GM18526 (cell line): ENCODE data around the gene BMP8A.

ENCODE experiments used
- POLR2A ChIP-seq: IDR thresholded peaks from 3 replicates; pipeline ENCODE4 v1.6.1; 2011; ENCODE audit not compliant: insufficient read length; ENCODE audit errors: extremely low read depth

Gene BMP8A

DNA sequence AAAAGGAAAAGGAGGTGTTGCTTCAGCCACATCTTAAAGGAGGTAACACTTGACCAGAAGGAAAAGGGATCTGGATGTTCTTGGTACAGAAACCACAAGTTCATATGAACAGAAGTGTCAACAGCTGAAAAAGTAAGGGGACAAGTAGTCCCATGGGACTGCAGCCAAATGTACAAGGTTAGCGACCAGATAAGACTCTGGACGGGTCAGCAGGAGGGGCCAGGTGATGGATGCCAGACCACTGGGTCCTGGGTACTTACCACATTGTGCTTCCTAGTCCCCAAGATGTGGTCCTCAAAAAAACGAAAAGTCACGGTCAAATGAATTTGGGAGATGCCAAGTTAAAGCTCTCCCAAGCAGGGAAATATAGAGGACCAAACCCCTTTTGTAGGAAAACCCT is 16.6 kb upstream of the BMP8A start:
- TF ChIP-seq POLR2A, result no peak

DNA sequence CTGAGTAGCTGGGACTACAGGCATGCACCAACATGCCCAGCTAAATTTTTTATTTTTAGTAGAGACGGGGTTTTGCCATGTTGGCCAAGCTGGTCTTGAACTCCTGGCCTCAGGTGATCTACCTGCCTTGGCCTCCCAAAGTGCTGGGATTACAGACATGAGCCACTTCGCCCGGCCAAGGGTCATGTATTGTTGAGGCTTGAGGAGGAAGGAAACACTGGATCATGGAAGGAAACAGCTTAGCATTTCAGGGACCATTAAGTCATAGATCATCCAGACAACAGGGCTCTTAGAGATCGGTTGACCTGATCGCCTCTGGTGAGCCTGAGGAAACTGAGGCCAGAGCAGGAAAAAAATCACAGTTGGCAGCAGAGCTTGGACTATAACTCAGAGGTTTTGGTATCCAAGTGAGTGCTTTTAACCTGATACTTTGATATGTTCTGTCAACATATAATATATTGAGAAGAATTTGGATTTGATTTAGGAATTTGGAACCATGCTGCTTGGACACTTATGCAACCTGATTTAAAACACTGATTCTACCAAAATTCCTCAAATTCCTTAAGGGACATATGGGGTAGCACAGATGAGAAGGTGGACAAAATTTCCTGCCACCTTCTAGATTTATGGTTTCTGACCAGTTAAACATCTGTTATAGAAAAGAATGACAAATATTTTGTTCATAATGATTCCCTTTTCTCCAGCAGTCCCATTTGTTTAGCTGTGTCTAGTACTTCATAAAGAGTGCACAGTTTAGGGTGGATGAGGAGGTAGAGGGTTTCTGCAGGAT is 13.1 kb upstream of the BMP8A start:
- TF ChIP-seq POLR2A, result no peak

DNA sequence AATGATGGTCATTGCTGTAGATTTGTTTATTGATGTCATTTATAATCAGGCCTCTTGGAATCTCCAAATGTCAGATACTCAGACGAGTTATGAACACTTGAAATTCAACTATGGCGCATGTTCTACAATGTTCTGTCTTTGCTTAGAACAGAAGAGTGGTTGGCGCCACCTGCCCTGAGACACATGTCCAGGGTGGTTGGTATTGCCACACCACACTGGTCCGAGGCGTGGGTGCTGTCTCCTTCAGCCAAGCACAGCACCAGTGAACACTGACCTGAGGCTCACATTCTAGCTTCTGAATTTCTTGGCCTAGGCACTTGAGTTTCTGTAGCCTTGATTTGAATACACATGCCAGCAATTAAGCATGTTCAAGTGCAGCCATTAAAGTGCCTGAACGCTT is 10.1 kb upstream of the BMP8A start:
- no peak for TF ChIP-seq POLR2A

DNA sequence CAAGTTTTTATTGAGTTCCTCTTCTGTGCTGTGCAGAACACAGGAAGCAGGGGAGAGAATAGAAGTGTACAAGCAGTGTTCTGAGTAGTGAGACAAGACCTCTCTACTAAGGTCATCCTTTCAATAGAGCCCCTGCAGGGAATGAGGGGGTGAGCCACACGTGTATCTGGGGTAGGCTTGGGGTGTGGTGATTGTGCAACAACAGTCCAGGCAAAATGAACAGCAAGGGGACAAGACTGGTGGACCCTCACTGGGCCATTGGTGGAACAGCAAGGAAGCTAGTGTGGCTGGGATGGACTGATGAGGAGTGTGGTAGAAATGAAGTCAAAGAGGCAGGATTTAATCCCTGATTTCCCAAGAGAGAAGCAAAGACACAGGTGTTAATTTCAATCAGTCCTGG is 8.2 kb upstream of the BMP8A start:
- TF ChIP-seq POLR2A, result no peak

DNA sequence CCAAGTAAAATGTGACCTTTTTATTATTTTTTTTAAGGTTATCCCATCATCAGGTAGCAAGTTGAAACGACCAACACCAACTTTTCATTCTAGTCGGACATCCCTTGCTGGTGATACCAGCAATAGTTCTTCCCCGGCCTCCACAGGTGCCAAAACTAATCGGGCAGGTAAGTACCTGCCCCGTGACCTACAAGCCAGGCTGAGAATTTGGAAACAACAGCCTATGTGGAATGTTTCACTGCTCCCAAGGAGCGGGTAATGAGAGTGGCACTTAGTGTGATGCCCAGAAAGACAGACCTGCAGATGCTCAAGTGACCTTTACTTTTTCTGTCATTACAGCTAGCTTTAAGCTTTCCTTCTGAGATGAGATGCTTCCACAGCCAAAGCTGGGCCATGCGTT is 6.9 kb upstream of the BMP8A start:
- no peak for TF ChIP-seq POLR2A

DNA sequence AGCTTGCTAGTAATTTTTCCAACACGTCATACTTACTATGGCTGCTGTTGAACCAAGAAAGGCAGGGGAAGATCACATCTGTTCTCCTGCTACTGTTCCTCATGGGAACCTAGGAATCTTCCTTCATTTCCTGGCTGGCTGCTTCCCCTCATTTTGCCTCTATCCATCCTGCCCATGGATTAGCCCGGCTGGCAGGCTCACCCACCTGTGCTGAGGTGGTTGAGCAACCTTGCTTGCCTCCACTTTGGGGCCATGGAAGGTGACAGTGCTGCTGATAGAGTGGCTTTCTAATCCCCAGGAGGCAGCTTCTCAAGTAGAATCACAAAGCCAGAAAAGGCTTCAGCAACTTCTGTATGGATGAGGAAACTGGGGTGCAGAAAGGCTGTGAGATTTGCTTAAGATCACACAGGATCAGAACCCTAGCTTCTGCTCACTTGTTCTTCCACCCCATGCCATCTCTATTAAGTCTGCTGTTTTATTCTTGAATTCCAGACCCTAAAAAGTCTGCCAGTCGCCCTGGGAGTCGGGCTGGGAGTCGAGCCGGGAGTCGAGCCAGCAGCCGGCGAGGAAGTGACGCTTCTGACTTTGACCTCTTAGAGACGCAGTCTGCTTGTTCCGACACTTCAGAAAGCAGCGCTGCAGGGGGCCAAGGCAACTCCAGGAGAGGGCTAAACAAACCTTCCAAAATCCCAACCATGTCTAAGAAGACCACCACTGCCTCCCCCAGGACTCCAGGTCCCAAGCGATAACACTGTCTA is 6.2 kb upstream of the BMP8A start:
- no peak for TF ChIP-seq POLR2A

DNA sequence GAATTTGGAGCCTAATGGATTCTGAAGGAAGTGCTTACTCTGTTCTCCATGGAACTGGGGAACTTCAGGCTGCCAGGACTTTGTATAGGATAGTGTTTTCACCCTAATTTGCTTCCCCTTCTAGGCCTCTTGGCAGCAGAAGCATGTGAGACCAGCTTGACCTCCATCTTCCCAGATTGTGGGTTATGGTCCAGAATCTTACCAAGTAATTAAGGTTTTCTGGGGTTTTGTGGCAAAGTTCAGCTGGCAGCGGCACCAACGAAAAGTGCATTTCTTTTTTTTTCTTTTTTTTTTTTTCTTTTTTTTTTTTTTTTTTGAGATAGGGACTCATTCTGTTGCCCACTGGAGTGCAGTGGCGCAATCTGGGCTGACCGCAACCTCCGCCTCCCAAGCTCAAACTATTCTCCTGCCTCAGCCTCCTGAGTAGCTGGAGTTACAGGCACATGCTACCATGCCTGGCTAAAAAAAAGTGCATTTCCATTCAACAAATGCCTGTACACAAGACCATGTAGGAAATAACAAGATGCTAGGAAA is 3.4 kb upstream of the BMP8A start:
- no peak for TF ChIP-seq POLR2A

DNA sequence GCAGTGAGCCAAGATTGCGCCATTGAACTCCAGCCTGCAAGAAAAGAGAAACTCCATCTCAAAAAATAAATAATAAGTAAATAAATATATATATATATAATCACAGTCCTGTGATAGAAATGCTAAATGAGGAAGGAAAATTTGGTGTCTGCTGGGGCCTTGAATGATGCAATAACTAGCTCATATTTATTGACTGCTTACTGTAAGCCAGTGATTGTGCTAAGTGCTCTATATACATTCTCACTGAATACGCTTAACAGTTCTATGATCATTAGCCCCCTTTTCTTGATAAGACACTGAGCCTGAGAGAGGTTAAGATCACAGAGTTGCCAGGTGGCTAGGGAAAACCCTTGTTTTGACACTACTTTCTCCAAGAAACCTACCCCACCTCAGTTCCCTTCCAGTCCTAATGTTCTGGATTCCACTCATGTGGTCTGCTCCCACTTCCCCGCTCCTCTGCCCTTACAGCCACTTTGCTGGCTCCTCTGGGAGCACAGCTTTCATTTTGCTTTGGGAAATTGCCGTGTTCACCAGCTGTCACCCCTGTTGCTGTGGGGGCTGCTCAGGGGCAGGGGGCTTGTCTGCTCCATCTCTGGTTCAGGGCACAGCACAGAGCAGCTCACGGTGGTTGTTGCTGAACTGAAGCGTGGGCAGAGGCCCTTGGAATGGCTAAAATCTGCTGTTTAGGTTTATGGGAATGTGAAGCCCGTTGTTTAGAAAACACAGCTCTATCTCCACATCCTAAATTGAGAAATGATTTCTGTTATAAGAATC is 2.5 kb upstream of the BMP8A start:
- TF ChIP-seq POLR2A, result no peak

DNA sequence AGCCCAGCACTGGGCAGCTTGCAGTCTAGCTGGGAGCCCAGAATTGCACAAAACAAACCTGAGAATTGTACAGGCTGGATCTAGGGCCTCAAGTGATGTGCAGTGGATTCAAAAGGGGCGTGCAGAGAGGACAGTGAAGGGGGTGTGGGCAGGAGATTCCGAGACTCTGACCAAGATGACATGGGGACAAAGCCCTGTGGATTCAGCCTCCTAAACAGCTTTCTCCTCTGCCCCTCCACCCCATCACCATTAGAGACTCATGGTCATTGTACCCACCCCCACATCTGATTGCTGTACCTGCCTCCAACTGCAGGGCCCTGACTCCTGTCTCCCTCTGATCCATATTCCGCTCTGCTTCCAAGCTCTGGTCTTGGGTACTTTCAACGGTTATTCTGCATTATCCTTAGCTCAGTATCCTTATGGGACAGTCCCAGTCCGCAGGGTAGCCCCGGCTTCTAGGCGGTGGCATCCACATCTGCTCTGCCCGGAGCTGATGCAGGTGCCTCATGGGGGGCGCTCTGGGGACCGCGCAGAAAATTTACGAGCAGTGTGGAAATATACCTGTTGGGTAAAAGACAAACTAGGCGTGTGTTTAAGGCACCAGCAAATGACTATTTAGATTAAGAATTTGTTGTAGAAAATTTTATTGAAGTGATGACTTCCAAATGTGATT is 1.7 kb upstream of the BMP8A start:
- TF ChIP-seq POLR2A, result no peak

DNA sequence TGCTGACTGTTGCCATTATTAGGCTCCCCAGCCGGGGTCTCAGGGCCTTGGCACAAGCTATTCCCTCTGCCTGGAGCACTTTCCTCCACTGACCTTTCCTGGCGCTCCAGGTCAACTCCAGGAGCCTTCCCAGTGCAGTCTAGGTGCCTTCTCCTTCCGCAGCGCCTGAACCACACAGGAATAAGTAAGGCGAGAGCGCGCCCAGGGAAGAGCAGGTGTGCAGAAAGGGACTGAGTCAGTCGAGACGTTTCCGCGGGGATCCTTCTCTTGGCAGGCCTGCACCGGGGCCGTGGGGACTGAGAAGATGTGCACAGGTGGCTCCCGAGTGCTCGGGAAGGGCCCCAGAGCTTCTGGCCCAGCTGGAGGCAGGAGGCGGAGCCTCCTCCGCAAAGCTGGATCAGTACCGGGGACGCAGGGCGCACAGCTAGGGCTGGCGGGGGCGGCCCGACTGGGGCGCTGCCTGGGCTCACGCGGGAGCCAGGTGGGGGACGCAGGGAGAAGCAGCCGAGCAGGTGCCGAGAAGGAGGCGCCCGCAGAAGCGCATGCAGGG is 765 bp upstream of the BMP8A start:
- no peak for TF ChIP-seq POLR2A

DNA sequence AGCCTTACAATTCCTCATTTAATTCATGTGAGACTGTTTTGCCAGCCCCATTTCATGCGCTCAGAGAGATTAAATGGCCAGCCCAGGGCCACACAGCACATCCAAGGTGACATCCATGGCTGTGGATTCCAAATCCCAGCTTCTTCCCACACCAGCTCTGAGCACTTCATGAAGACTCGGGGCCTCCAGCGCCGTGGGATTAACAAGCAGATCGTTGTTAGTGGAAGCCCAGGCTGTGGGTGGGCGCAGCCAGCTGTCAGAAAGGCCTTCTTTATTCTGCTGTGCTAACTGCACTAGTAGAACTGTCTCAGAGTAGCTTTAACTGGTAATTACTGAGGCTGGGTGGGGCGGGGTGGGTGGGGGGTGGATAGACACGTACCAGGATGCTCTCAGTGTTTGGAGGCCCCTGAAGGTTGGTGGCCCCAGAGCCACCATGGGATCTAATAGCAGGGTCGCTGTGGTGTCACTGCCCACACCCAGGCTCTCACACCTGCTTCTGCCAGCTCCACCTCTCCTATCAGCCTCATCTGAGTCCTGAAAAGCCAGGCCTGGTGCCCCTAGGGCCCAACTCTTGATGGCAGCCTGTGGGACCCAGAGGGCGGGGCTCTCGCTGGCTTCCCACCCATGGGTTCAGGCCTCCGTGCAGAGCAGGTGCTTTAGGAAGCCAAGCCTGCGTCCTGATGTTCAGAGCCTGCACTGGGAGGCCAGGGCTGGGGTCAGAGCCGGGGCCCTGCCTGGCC is 3.4 kb downstream of the BMP8A start:
- no peak for TF ChIP-seq POLR2A

DNA sequence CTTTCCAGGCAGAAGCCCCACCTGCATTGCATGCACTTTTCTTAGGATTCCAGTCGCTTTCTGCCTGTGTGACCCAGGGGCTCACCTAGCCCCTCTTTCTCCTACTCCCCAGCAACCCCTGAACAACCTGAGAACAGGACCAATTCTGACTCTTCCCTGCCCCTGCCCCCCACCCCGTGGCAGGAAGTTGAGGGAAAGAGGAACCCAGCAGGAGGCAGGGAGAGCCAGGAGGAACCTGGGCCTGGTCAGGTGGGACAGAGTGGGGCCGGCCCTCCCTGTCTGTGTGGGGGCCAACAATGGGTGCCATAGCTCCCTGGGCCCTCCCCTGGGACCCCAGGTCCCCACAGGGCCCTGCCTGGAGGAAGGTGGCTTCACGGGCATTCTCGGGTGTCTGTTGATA is 6.1 kb downstream of the BMP8A start:
- TF ChIP-seq POLR2A, result no peak

DNA sequence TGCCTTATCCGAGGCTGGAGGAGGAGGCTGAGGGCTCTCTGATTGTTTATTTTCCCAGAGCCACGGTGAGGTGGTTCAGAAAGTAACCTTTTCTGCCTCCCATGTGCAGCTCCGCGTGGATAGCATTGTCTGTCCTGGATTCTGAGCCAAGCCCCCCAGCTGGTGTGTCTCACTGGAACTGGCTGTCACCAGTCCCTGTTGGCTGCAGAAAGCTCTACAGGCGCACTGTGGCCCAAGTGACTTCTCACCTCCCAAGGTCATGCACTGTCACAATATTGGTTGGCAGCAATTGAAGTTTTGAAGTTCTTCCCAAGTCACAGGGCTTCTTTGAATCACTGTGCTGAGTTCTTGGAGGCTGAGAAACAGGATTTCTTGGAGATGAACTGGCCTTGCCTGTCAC is 8.2 kb downstream of the BMP8A start:
- no peak for TF ChIP-seq POLR2A

DNA sequence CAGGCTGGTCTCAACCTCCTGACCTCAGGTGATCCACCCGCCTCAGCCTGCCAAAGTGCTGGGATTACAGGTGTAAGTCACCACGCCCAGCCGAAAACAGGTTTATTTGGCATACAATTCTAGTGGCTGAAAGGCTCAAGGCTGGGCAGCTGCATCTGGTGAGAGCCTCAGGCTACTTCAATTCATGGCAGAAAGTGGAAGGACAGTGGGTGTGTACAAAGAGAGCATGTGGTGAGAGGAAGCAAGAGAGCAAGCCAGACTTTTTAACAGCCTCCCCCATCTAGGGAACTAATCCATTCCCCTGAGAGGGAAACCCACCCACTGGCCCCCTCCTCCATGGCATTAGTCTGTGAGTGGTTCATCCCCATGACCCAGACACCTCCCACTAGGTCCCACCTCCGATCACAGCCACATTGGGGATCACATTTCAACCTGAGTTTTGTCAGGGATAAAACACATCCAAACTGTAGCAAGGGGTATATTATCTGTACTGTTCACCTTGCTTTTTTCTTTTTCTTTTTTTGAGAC is 9.5 kb downstream of the BMP8A start:
- TF ChIP-seq POLR2A, result no peak
